ENCODE results near the gene VEGFA. TPM values are rescaled to one million over a fixed set of nuclear protein-coding genes. Genes with fewer than 3 reads are reported as not detected.

VEGFA gene
- polyA plus RNA-seq, 1 experiment, result 189 TPM

DNA sequence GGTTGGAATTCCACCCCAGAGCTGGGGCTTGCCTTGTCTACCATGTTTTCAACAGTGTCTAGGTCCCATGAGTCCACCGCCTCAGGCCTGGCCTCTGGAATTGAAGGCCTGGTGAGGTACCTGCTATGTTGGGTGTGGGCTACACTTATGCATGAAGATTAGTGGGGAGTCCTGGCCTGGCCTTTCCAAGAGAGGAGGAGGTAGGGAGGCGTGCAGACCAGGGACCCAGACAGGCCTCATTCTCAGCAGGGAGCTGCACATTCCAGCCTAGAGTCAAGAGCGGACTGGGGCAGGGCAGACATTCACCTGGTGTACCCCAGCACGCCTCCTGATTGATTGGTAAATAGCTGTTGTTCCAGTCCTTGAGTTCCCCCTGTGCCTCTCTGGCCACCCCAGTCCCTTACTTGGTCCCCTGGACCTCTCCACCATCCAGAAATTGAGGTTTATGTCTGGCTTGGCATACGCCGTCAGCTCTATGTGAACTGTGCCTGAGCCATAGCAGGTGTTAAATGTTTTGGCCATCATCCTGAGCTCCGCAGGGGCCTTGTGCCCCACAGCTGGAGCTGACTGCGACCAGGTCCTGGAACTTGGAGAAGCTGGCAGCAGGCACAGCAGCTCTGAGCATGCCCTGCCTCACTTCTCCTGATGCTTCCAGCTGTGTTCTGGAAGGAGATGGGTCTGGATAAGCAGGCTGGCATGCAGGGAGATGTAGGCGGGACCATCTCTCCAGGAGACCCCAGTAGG lies 8.2 kb upstream of the VEGFA start:
- DNase-seq (ENCODE audit: low read depth, low spot score), result no peak
- ChIA-PET CTCF (interaction anchor here (0.9 to 3.1 kb wide), 8 partner anchors 8 to 323 kb away, joined by 3 to 22 read pairs (median 6); partner anchors contain the start of gene VEGFA), POLR2A (no interaction called here)
- Histone ChIP-seq H3K27ac (ENCODE audit: low read depth, low read length) (no peak overlapping the region), H3K27me3 (ENCODE audit: control insufficient read depth, insufficient read depth, low read length) (peaks cover 24% of the 10 kb centered on the region), H3K9me3 (ENCODE audit: control insufficient read depth, insufficient read depth, low read length) (no peaks in the 10 kb centered on the region), H3K4me3 (ENCODE audit: low read depth, low read length) (no peak overlapping the region)
- TF ChIP-seq, protein P1, sequence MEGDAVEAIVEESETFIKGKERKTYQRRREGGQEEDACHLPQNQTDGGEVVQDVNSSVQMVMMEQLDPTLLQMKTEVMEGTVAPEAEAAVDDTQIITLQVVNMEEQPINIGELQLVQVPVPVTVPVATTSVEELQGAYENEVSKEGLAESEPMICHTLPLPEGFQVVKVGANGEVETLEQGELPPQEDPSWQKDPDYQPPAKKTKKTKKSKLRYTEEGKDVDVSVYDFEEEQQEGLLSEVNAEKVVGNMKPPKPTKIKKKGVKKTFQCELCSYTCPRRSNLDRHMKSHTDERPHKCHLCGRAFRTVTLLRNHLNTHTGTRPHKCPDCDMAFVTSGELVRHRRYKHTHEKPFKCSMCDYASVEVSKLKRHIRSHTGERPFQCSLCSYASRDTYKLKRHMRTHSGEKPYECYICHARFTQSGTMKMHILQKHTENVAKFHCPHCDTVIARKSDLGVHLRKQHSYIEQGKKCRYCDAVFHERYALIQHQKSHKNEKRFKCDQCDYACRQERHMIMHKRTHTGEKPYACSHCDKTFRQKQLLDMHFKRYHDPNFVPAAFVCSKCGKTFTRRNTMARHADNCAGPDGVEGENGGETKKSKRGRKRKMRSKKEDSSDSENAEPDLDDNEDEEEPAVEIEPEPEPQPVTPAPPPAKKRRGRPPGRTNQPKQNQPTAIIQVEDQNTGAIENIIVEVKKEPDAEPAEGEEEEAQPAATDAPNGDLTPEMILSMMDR (IDR thresholded peaks at IDR 0.05; ENCODE audit: low read depth, low read length), result no peak

- POLR2A ChIA-PET, result no interaction called here
- CTCF ChIA-PET, result interaction anchor here (0.9 to 2.1 kb wide), 7 partner anchors 10 to 323 kb away, joined by 3 to 9 read pairs (median 5); no protein-coding TSS in a partner anchor
- no peak overlapping the region for H3K27ac ChIP-seq (ENCODE audit: low read depth, low read length)
- H3K9me3 ChIP-seq (ENCODE audit: control insufficient read depth, insufficient read depth, low read length), result no peaks in the 10 kb centered on the region
- TF ChIP-seq, protein P1 (IDR thresholded peaks at IDR 0.05; ENCODE audit: low read depth, low read length), result no peak
- peaks cover 24% of the 10 kb centered on the region for H3K27me3 ChIP-seq (ENCODE audit: control insufficient read depth, insufficient read depth, low read length)
- H3K4me3 ChIP-seq (ENCODE audit: low read depth, low read length), result no peak overlapping the region
- no peak for DNase-seq (ENCODE audit: low read depth, low spot score)
Observed at GRCh38 chr6:43762410-43762768, 7.6 kb upstream of the VEGFA start.

- H3K27ac ChIP-seq (ENCODE audit: low read depth, low read length), result no peak overlapping the region
- ChIA-PET POLR2A (no interaction called here), CTCF (interaction anchor here (1.0 to 2.1 kb wide), 6 partner anchors 10 to 312 kb away, joined by 3 to 9 read pairs (median 4); no protein-coding TSS in a partner anchor)
- no peaks in the 10 kb centered on the region for H3K9me3 ChIP-seq (ENCODE audit: control insufficient read depth, insufficient read depth, low read length)
- TF ChIP-seq, protein P1 (IDR thresholded peaks at IDR 0.05; ENCODE audit: low read depth, low read length), result no peak
- peaks cover 24% of the 10 kb centered on the region for H3K27me3 ChIP-seq (ENCODE audit: control insufficient read depth, insufficient read depth, low read length)
- no peak overlapping the region for H3K4me3 ChIP-seq (ENCODE audit: low read depth, low read length)
- peak; percentile 29 for DNase-seq (ENCODE audit: low read depth, low spot score)
Observed at GRCh38 chr6:43762966-43763695, 6.9 kb upstream of the VEGFA start.

- Histone ChIP-seq H3K27me3 (ENCODE audit: control insufficient read depth, insufficient read depth, low read length) (peaks cover 22% of the 10 kb centered on the region), H3K27ac (ENCODE audit: low read depth, low read length) (no peak overlapping the region), H3K4me3 (ENCODE audit: low read depth, low read length) (no peak overlapping the region), H3K9me3 (ENCODE audit: control insufficient read depth, insufficient read depth, low read length) (no peaks in the 10 kb centered on the region)
- ChIA-PET CTCF (interaction anchor here (1.0 to 2.1 kb wide), 3 partner anchors 9 to 40 kb away, joined by 3 to 5 read pairs (median 4); no protein-coding TSS in a partner anchor), POLR2A (interaction anchor here (0.5 kb wide), 1 partner anchor 20 kb away, joined by 3 read pairs; no protein-coding TSS in a partner anchor)
- TF ChIP-seq, protein P1 (IDR thresholded peaks at IDR 0.05; ENCODE audit: low read depth, low read length), result no peak
- no peak for DNase-seq (ENCODE audit: low read depth, low spot score)
Observed at GRCh38 chr6:43763812-43764522, 6.0 kb upstream of the VEGFA start.

All from AG04450 (cell line).